Keratinocyte (primary cell): ENCODE measurements around the gene UBE2N. TPM values are rescaled to one million over a fixed set of nuclear protein-coding genes. Genes with fewer than 3 reads are reported as not detected.

Source experiments
- DNase-seq: peaks from one replicate; pipeline ENCODE4 v3.0.0-alpha.2; 2011; ENCODE audit warnings: low read depth, missing footprints, low spot score
- FAIRE-seq: peaks from 2 replicates; lab custom pipeline; 2011; peaks lifted over from hg19 to GRCh38; lab: Jason Lieb, UNC
- H2AFZ ChIP-seq: 2 replicates; pipeline ENCODE4 v1.6.0; 2012; ENCODE audit warnings: low read length, control low read depth, inconsistent platforms; ENCODE audit not compliant: control insufficient read depth
- H3K27ac ChIP-seq: 2 replicates; pipeline ENCODE4 v1.5.1; 2011; ENCODE audit warnings: low read length; ENCODE audit not compliant: control insufficient read depth, insufficient read depth
- H3K27me3 ChIP-seq: 3 replicates; pipeline ENCODE4 v1.6.0; 2011; ENCODE audit warnings: low read length; ENCODE audit not compliant: control insufficient read depth, insufficient read depth; ENCODE audit errors: extremely low read depth
- H3K36me3 ChIP-seq, 2 experiments: 2 replicates in 1 of 2; 3 replicates in 1 of 2; pipeline ENCODE4 v1.5.1; 2011; ENCODE audit warnings: low read length in 2 of 2, mild to moderate bottlenecking in 1 of 2; ENCODE audit not compliant: control insufficient read depth in 2 of 2, insufficient read depth in 2 of 2; ENCODE audit errors: extremely low read depth in 1 of 2
- H3K4me1 ChIP-seq: 3 replicates; pipeline ENCODE4 v1.5.1; 2011; ENCODE audit warnings: low read length; ENCODE audit not compliant: control insufficient read depth, insufficient read depth; ENCODE audit errors: extremely low read depth
- H3K4me2 ChIP-seq: 3 replicates; pipeline ENCODE4 v1.6.0; 2011; ENCODE audit warnings: low read depth, low read length; ENCODE audit not compliant: control insufficient read depth, insufficient read depth; ENCODE audit errors: extremely low read depth
- H3K4me3 ChIP-seq, 3 experiments: fragments of 200-600 bp in 1 of 3; sonication (generic) in 1 of 3; 2 replicates in 2 of 3; 3 replicates in 1 of 3; pipeline ENCODE4 v1.5.1; 2011 to 2016; ENCODE audit warnings: low read length in 3 of 3, mild to moderate bottlenecking in 3 of 3, control low read depth in 2 of 3, inconsistent platforms in 1 of 3, low read depth in 1 of 3, mixed read lengths in 1 of 3, mixed run types in 1 of 3, moderate library complexity in 1 of 3; ENCODE audit not compliant: control insufficient read depth in 2 of 3, insufficient read depth in 2 of 3; ENCODE audit errors: extremely low read depth in 1 of 3
- H3K79me2 ChIP-seq: 2 replicates; pipeline ENCODE4 v1.6.0; 2012; ENCODE audit warnings: low read length; ENCODE audit not compliant: control insufficient read depth, insufficient read depth
- H3K9ac ChIP-seq: 3 replicates; pipeline ENCODE4 v1.6.0; 2011; ENCODE audit warnings: low read length; ENCODE audit not compliant: control insufficient read depth, insufficient read depth; ENCODE audit errors: extremely low read depth
- H3K9me1 ChIP-seq: 3 replicates; pipeline ENCODE4 v1.6.0; 2011; ENCODE audit warnings: low read length; ENCODE audit not compliant: control insufficient read depth, insufficient read depth; ENCODE audit errors: extremely low read depth
- H3K9me3 ChIP-seq: 2 replicates; pipeline ENCODE4 v1.5.1; 2012; ENCODE audit warnings: low read depth, low read length; ENCODE audit not compliant: control insufficient read depth
- H4K20me1 ChIP-seq: 3 replicates; pipeline ENCODE4 v1.6.0; 2011; ENCODE audit warnings: low read length; ENCODE audit not compliant: control insufficient read depth, insufficient read depth; ENCODE audit errors: extremely low read depth
- CTCF ChIP-seq, 3 experiments: IDR thresholded peaks in 1 of 3; conservative IDR thresholded peaks in 1 of 3; optimal IDR thresholded peaks in 1 of 3; 2 replicates in 2 of 3; 3 replicates in 1 of 3; pipeline versions ENCODE3 to v1.5.1; 2011; ENCODE audit warnings: low read length in 3 of 3, mild to moderate bottlenecking in 3 of 3, moderate library complexity in 2 of 3, control low read depth in 1 of 3, inconsistent platforms in 1 of 3; ENCODE audit not compliant: insufficient read depth in 2 of 3; ENCODE audit errors: extremely low read depth in 1 of 3
- EZH2 ChIP-seq: IDR thresholded peaks from one replicate; pipeline ENCODE4 v1.6.1; 2012; ENCODE audit warnings: inconsistent platforms, mild to moderate bottlenecking, low read length, moderate library complexity
- dilution Hi-C: fragments of 300-500 bp; cut with MboI; formaldehyde crosslinking; loops from one replicate; pipeline ENCODE4 v1.7.0; 2020; ENCODE audit warnings: low sequenced_read_pairs; ENCODE audit not compliant: extremely low pct_ligation_motif_present
- polyA plus RNA-seq, 5 experiments: library from polyadenylated mRNA; depleted of rRNA in 3 of 5; stranded (reverse) in 3 of 5; stranded (forward) in 1 of 5; unstranded in 1 of 5; fragments of >200 nt; gene quantifications; 1 replicate in 1 of 5; 2 replicates in 3 of 5; 3 replicates in 1 of 5; pipeline versions ENCODE4 v1.2.1 to v1.2.3, GENCODE V29; 2011 to 2012; ENCODE audit warnings: missing spikeins in 2 of 5, low read depth in 1 of 5, low replicate concordance in 1 of 5

UBE2N gene
- polyA plus RNA-seq, 1 donor (not counting 4 experiments of a cell fraction or from before 2014, with no cell fraction given): 218 TPM

- FAIRE-seq: no peak
- no peak for TF ChIP-seq CTCF (optimal IDR thresholded peaks at IDR 0.05 in 1 of 3, IDR thresholded peaks at IDR 0.05 in 1 of 3, conservative IDR thresholded peaks at IDR 0.05 in 1 of 3; ENCODE audit: extremely low read depth in 1 of 3, insufficient read depth in 2 of 3, low read length in 3 of 3)
- no peak for TF ChIP-seq EZH2
- H3K36me3 ChIP-seq: peaks cover 6 to 7% of the 10 kb centered on the region in 2 experiments
- H3K4me2 ChIP-seq: no peak overlapping the region
- no peaks in the 10 kb centered on the region for H3K9me1 ChIP-seq
- dilution Hi-C loops: no loop called here
- DNase-seq: no peak
- no peak overlapping the region for H3K27ac ChIP-seq
- no peaks in the 10 kb centered on the region for H3K27me3 ChIP-seq
- H3K9ac ChIP-seq: no peak overlapping the region
- no peak overlapping the region for H3K4me3 ChIP-seq
- peaks cover 31% of the 10 kb centered on the region for H3K79me2 ChIP-seq
- H2AFZ ChIP-seq: no peak overlapping the region
- H4K20me1 ChIP-seq: peaks cover 3% of the 10 kb centered on the region
- no peaks in the 10 kb centered on the region for H3K9me3 ChIP-seq
- H3K4me1 ChIP-seq: peaks cover 13% of the 10 kb centered on the region
Observed at GRCh38 chr12:93408813-93409212, 32.9 kb downstream of the UBE2N start.

GRCh38 chr12:93407963-93408283 is 33.8 kb downstream of the UBE2N start:
- no peaks in the 10 kb centered on the region for H4K20me1 ChIP-seq
- no peak for DNase-seq
- H3K4me1 ChIP-seq: peaks cover 5% of the 10 kb centered on the region
- H3K4me3 ChIP-seq: no peak overlapping the region
- H3K4me2 ChIP-seq: no peak overlapping the region
- H3K79me2 ChIP-seq: peaks cover 22% of the 10 kb centered on the region
- TF ChIP-seq EZH2: no peak
- TF ChIP-seq CTCF (optimal IDR thresholded peaks at IDR 0.05 in 1 of 3, IDR thresholded peaks at IDR 0.05 in 1 of 3, conservative IDR thresholded peaks at IDR 0.05 in 1 of 3; ENCODE audit: extremely low read depth in 1 of 3, insufficient read depth in 2 of 3, low read length in 3 of 3): no peak
- H2AFZ ChIP-seq: no peak overlapping the region
- no peaks in the 10 kb centered on the region for H3K9me3 ChIP-seq
- H3K9me1 ChIP-seq: no peaks in the 10 kb centered on the region
- H3K9ac ChIP-seq: no peak overlapping the region
- H3K27me3 ChIP-seq: no peaks in the 10 kb centered on the region
- dilution Hi-C loops: no loop called here
- no peak overlapping the region for H3K27ac ChIP-seq
- no peak for FAIRE-seq
- H3K36me3 ChIP-seq: peaks cover 6 to 7% of the 10 kb centered on the region in 2 experiments
